Activated naive CD4-positive, alpha-beta T cell (primary cell): Measurements from ENCODE around the gene FRMD8.

ENCODE experiments used
- DNase-seq, 4 experiments: peaks; one replicate each; lab custom pipeline; 2025; lab: John Stamatoyannopoulos, UW

FRMD8 gene, protein sequence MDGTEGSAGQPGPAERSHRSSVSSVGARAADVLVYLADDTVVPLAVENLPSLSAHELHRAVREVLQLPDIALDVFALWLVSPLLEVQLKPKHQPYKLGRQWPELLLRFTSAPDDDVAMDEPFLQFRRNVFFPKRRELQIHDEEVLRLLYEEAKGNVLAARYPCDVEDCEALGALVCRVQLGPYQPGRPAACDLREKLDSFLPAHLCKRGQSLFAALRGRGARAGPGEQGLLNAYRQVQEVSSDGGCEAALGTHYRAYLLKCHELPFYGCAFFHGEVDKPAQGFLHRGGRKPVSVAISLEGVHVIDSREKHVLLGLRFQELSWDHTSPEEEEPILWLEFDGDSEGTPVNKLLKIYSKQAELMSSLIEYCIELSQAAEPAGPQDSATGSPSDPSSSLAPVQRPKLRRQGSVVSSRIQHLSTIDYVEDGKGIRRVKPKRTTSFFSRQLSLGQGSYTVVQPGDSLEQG

DNA sequence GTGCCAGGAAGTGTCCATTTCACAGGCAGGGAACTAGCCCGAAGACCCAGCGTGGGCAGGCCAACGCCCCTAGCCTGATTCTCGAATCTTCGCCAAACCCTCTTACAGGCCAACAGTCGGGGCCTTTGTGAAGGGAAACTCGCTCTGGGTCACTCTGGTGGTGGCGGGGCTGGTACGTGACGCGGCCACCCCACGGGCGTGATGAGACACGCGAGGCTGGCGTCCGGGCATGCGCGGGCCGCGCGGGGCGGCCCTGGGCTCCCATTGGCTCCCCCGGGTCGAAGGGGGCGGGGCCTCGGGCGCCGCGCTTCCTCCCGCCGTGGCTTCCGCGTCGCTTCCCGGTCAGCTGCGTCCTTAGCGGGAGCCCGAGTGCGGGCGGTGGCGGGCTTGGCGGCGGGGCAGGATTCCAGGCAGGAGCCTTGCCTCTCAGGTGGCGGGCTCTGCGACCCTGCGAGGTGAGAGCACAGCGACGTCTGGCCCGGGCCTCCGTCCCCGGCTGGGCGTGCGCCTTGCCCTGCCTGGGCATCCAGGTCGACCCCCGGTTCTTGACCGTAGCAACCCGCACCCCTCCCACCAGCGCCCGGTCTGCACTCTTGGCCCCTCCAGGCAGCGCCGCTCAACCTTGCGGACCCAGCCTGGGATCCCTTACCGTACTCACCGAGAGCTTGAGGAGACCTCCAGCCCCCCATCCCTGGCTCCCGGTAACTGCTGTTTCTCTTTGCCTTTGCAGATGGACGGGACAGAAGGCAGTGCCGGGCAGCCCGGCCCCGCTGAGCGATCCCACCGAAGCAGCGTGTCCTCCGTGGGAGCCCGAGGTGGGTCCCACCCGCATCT, at the start of gene FRMD8:
Gene FRMD8 (plus strand): TSS at position 331 of the 834 bp plus-strand sequence. CDS start 400 bp downstream, at position 731.
- DNase-seq: peak; percentile 55 to 86 (median 68)

DNA sequence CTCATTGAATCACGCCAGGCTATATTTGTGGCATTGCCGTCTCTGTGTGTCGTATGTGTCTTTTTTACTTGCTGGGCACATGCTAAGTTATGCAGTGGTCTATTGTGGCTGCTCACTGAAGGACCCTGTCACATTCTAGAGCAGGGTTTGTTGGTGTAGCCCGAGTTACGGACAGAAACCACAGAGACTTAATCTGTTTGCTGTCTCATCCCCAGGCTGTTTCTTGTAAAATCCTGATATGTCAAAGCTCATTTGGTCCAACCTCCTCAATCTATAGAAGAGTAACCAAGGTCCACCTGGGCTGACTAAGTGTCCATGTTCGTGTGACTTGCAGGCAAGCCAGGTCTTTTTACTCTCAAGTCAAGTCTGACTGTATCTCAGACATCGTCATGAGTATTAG, 47.8 kb upstream of the FRMD8 start:
- DNase-seq: no peak

DNA sequence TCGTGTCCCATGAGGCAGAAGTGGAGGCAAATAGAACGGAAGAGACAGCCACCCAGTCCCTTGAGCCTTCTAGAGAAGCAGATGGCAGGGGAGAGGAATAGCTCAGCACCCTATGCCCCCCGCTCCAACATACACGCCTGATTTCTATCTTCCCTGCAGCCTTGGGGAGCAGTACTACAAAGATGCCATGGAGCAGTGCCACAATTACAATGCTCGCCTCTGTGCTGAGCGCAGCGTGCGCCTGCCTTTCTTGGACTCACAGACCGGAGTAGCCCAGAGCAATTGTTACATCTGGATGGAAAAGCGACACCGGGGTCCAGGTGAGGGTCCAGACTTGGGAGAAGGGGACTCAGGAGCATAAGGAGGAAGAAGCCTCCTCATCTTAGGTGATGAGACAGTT, 46.2 kb upstream of the FRMD8 start:
- no peak for DNase-seq

DNA sequence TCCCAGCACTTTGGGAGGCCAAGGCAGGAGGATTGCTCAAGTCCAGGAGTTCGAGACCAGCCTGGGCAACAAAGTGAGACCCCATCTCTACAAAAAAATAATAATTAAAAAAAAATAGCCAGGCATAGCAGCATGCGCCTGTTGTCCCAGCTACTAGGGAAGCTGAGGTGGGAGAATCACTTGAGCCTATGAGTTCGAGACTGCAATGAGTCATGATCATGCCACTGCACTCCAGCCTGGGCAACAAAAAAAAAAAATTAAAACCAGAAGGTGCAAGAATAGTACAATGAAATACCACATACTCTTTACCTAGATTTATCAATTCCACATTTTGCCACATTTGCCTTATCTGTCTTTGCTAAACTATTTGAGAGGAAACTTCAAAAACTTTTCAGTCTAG, 44.6 kb upstream of the FRMD8 start:
- DNase-seq: no peak

DNA sequence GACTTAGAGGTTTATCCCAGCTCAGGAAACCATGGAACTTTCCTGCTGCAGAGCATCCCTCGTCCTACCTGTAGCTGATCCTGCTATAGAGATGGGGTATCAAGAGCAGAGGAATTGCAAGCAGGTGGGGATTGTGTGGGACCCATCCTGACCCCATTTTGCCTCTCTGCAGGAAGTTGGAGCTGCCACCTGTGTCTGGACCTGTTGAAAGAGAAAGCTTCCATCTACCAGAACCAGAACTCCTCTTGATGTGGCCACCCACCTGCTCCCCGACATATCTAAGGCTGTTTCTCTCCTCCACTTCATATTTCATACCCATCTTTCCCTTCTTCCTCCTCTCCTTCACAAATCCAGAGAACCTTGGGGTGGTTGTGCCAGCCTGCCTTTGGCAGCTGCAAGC, 34.9 kb upstream of the FRMD8 start:
- DNase-seq: no peak

DNA sequence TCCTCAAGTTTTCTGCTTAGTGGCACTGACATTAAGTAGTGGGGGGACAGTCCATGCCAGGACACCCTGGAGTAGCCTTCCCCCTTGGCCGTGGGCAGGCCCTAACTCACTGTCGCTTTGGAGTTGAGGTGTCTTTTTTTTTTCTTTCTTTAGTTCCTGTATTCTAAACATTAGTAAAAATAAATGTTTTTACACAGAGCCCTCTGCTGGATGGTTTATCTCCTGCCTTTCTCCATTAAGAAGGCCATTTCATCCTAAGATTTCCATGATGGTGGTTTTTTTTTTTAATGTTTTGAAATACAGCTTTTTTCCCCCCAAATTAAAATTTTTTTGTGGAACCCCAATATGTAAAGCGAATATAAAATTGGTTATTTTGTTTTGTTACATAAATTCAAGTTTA, 33.7 kb upstream of the FRMD8 start:
- DNase-seq: no peak

DNA sequence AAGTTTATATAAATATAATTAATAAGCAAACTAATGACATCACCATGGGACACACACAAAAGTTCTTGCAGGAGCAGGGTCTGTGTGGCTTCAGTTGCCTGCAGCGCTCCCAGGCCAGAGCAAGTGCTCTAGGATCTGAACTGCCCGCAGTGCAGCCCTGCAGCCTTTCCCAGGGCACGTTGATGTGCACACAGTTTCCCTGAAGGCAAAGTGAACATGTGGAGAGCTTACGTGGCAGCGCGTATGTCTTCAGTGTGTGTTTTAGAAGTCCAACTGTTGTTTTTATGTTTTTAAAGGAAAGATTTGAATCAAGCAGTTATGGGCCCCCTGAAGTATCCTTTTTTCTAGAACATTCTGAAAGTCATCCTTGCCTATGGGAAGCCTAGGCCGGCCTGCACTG, 33.1 kb upstream of the FRMD8 start:
- DNase-seq: no peak

DNA sequence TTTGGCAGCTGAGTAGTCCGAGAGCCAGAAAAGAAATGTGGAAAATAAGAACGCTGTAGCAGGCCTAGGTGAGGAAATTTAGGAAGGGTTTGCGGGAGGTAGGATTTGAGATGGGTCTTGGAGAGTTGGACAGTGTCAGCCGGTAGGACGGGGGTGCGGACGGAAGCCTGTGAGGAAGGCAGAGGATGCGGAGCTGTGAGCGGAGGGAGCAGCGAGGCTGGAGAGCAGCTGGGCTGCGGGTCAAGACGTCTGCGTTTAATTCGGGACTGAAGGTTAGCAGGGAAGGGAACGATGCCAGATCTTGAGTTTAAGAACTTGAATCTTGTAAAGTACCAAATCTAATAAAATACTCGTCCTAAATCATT, 32.6 kb upstream of the FRMD8 start:
- DNase-seq: no peak

DNA sequence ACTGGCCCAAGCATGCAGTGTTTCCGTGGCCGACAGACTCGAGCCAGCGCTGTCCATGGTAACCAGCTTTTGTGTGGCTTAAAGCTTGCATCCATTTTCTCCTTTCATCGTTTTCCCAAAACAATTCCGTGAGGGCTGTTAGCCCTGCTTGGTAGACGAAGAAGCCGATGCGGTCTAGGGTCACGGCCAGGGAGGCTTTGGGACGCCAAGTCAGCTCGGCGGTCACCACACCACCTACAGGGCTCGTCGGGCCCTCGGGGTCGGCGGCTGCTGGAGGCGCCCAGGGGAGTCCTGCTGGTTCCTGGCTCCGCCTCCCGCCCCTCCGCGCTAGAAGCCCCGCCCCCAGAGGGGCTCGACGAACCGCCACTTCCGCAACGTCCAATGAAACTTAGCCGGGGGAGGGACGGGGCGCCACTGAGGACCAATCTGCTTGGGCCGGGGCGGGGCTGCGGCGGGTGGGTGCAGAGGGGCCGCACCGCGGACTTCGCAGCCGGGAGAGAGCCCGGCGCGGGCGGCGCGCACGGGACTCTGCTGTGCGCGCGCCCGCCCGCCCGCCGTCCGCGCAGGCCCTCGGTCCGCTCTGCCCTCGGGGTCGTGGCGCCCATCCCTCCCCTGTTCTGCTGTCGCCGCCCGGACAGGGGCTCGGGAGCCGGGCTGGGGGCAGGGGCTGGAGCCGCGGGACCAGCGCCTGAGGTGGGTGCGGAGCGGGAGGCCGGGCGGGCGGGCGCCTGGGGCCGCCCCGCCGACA, 32.0 kb upstream of the FRMD8 start, which contains the start of gene TIGD3:
Gene TIGD3 (plus strand): TSS at position 487 of the 748 bp plus-strand sequence. CDS start 1,058 bp downstream, outside the sequence.
- DNase-seq: peak; percentile 78 to 96 (median 88)

DNA sequence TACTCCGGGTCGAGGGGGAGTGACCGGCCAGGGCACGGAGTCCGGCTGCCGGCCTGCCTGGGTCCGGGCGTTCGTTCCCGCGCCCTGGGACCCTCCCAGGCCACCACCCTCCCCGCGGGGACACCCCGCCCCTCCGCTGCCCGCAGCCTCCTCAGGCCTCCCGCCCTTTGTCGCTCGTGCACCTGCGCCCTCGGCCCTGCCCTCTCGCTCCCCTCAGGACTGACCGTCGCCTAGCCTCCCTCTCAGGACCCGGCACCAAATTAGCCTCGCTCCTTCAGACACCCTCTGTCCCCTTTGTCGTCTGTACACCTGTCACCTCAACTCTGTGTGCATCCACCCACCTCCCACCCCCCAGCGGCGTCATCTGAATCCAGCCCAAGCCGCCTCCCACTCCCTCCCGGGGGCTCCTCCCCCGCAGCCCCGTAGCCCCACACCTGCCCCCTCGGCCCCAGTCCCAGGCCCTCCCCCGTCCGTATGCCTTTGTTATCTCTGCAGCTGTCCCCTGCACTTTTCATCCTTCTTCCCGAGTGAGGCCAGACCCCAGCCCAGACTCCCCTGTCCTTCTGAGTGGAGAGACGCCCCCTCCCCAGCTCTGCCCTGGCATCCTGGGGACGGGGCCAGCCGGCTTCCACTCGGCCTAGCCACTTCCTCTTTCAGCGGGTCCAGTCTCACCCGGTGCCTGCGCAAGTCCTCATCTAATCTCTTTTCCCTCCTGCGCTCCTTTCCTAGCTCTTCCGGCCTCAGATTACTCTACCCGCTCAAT, 31.2 kb upstream of the FRMD8 start:
- peak in 2 of 4 experiments; percentile 28 to 58 for DNase-seq

DNA sequence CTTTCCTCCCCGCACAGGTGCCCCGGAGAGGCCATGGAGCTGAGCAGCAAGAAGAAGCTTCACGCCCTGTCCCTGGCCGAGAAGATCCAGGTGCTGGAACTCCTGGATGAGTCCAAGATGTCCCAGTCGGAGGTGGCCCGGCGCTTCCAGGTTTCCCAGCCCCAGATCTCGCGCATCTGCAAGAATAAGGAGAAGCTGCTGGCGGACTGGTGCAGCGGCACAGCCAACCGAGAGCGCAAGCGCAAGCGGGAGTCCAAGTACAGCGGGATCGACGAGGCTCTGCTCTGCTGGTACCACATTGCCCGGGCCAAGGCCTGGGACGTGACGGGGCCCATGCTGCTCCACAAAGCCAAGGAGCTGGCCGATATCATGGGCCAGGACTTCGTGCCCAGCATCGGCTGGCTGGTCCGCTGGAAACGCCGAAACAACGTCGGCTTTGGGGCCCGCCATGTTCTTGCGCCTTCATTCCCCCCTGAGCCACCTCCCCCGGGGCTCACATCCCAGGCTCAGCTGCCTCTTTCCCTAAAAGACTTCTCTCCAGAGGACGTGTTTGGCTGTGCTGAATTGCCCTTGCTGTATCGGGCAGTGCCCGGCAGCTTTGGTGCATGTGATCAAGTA, 30.6 kb upstream of the FRMD8 start:
- DNase-seq: no peak

DNA sequence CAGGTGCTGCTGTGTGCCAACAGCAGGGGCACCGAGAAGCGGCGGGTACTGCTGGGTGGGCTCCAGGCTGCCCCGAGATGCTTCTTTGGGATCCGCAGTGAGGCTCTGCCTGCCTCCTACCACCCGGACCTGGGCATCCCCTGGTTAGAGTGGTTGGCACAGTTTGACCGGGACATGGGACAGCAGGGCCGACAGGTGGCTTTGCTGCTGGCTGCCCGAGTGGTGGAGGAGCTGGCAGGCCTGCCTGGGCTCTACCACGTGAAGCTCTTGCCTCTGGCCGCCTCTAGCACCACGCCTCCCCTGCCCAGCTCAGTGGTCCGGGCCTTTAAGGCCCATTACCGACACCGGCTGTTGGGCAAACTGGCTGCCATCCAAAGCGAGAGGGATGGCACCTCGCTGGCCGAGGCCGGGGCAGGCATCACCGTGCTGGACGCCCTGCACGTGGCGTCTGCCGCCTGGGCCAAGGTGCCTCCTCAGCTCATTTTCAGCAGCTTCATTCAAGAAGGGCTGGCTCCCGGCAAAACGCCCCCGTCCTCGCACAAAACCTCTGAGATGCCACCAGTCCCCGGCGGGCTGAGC, 30.0 kb upstream of the FRMD8 start:
- DNase-seq: no peak

DNA sequence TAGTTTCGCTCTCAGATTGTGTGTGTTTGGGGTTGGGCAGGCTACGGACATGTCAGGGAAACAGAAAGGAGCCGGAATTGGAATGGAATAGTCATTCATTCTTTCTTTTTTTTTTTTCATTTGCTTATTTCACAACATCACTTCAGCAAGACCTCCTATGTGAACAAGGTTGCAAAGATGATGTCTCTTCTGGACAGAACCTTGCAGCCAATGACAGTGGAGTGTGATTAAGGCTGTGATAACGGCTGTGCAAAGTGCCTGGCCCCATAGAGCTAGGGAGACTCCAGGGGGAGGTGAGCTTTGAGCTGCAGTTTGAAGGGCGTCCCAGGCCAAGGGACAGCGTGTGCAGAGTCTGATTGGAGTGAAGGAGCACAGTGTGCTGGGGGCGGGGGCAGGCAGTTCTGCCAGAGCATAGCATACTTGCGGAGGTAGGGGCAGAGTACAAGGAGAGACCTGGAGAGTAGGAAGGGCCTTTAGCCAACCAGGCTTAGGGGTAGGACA, 28.5 kb upstream of the FRMD8 start:
- no peak for DNase-seq

DNA sequence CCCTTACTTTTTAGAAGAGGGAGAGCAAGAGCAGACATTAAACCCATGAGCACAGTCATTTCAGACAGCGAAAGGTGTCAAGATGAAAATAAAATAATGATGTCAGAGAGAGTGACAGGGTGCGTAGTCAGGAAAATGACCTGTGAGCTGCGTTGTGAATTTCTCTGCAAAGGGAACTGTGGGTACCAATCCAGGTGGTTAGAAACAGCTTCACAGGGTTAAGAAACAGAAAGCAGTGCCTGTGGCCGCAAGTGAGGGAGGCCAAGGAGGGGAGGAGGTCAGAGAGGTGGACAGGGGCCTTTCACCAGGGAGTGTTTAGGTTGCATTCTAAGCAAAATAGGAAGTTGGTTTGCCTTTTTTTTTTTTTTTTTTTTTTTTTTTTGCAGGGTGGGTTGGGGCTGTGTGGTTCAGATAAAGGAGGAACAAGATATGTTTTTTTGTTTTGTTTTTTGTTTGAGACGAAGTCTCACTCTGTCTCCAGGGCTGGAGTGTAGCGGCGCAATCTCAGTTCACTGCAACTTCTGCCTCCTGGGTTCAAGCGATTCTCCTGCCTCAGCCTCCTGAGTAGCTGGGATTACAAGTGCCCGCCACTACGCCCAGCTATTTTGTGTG, 24.0 kb upstream of the FRMD8 start:
- DNase-seq: no peak

DNA sequence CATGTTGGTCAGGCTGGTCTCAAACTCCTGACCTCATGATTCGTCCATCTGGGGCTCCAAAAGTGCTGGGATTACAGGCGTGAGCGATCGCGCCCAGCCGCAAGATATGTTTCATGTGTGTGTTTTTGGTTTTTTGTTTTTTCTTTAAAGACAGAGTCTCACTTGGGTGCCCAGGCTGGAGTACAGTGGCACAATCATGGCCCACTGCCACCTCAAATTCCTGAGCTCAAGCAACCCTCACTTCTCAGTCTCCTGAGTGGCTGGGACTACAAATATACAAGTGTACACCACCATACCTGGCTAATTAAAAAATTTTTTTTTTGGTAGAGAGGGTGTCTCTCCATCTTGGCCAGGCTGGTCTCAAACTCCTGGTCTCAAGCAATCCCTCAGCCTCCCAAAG, 23.5 kb upstream of the FRMD8 start:
- DNase-seq: no peak

DNA sequence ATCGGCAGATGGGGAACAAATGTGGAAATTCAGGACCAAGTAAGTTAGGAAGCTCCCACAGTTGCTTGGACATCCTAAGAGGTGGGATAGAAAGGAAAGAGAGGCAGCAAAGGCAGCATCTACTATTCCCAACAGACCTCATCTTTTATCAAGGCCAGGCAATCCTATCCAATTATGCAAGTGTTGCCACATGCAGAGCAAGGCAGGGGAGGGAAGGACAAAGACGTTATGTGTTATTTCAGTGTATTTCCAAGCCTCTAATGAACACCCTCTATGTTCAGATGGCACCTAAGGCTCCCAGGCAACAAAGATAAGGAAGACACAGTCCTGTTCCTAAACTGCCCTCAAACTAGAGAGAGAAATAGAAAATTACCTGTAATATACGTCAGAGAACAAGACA, 22.7 kb upstream of the FRMD8 start:
- DNase-seq: no peak

DNA sequence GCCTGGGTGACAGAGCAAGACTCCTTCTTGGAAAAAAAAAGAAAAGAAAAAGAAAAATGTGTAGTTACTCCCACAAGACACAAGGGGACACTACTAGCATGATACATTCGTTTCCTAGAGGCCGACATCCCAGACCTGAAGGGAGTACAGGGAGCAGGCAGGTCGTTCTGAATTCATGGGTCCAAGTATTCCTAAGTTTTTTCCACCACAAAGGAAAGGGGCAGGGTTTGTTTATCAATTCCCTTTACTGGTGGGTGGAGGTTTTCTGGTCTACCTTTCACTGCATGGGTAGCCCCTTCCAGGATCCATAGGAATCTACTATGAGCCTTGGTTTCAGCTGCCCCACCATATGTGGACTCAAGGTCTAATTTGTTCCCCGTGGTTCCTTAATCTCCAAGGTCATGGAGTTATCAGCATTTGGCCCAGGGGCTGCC, 20.1 kb upstream of the FRMD8 start:
- no peak for DNase-seq

DNA sequence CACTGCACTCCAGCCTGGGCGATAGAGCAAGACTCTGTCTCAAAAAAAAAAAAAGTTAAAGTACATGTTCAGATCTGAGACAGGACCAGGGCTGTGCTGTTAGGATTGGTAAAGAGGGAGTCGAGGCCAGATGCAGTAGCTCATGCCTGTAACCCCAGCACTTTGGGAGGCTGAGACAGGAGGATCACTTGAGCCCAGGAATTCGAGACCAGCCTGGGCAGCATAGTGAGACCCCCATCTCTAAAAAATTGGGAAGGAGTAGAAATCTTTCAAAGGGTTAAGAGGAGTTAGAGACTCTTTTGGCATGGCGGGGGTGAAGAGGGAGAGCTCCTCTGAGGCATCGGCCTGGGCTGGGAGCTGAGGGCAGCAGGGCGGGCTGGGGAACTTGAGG, 15.8 kb upstream of the FRMD8 start:
- DNase-seq: no peak

DNA sequence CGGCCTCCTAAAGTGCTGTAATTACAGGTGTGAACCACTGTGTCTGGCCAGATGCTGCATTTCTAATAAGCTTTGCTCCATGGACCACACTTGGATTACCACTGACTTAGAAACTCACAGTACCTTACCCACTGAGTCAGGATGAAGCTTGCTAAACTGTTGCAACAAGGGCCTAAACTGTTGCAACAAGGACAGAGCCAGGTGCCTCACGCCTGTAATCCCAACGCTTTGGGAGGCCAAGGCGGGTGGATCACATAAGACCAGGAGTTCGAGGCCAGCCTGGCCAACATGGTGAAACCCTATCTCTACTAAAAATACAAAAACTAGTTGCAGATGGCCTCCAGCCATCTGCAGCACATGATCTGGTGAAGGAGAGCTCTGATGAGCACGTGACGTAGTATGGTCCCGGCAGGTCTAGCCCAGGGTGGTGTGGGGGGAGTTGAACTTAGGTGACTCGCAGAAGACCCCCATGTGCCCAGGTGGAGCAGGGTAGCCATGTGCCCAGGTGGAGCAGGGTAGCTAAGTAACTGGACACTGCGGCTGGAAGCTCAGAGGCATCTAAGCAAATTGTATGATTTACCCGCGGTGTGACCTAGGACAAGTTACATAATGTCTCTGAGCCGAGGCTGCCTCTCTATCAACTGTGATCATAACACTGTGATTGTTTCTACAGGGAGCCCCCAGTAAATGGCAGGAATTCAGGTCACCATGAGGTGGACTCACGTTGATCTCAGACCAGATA, 12.4 kb upstream of the FRMD8 start:
- no peak for DNase-seq
